Measurements from ENCODE around the gene MAN1A1.

The MAN1A1 gene

GRCh38 chr6:119269266-119270103, 80.1 kb downstream of the MAN1A1 start:
- DNase-seq (ENCODE audit: low spot score): no peak

DNA sequence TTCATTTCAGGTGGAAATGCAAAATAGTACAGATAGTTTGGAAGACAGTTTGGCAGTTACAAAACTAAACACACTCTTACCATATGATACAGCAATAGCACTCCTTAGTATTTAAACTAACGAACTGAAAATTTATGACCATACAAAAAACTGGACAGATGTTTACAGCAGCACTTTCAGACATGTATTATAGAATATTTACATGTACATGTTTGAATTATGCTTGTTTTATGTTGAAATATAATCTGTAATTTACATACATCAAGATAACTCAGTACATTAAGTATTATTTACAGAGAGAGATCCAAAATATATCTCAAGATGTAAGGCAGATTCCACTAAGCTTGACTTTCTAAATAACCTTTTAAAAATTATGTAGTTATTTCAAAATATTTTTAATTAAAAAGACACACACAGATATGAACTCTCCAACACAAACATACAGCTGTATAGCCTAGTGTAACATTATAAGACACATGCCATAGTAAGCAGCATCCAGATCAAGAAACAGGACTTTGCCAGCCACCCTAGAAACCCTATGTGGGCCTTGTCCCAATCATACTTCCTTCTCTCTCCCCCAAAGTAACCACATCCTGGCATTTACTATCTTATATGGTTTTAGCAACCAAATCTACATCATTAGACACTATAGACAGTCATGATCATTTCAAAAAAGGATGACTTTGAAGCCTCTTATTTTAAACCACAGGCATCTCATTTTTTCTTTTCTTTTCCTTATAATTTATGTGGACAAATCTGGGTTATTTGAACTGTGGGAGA, 82.2 kb downstream of the MAN1A1 start:
- no peak for DNase-seq (ENCODE audit: low spot score)

GRCh38 chr6:119264854-119265397, 84.6 kb downstream of the MAN1A1 start:
- DNase-seq (ENCODE audit: low spot score): no peak

DNA sequence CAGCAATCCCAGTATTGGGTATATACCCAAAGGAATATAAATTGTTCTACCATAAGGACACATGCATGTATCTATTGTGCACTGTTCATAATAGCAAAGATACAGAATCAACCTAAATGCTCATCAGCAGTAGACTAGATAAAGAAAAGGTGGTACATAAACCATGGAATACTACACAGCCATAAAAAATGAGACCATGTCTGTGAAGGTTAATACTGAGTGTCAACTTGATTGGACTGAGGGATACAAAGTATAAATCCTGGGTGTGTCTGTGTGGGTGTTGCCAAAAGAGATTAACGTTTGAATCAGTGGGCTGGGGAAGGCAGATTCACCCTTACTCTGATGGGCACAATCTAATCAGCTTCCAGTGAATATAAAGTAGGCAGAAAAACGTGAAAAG, 86.9 kb downstream of the MAN1A1 start:
- no peak for DNase-seq (ENCODE audit: low spot score)

DNA sequence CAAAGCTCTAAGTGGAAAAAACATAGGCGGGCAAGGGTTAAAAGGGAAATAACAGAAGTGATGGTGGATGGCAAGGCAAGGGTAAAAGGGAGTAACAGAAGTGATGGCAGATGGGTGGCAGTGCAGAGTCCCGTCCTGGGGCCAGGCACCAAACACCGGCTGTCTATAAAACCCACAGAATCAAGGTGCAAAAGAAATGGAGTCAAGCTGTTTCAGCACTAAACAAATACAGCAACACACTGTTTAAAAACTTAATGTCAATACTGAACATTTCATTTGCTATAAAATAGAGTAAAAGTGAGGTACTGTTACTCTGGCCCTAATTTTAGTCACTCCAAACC, 87.6 kb downstream of the MAN1A1 start:
- DNase-seq (ENCODE audit: low spot score): no peak

DNA sequence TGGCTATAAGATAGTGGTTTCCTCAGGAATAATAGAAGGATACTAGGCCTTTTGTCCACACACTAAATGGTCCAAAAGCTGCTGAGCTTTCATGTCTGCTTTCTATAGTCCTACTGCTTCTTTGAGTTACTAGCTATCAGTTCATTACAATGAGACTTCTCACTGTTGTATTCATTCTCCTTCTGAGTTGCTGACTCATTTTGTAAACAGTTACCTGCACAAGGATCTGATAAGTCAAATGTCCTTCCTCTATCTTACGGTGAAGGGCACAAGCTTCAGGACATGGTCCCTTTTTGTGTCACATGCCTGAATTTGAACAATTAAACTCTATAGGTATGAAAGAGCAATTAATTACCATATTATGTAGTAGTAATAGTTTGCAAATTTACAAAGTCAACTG, 90.5 kb downstream of the MAN1A1 start:
- DNase-seq (ENCODE audit: low spot score): no peak

DNA sequence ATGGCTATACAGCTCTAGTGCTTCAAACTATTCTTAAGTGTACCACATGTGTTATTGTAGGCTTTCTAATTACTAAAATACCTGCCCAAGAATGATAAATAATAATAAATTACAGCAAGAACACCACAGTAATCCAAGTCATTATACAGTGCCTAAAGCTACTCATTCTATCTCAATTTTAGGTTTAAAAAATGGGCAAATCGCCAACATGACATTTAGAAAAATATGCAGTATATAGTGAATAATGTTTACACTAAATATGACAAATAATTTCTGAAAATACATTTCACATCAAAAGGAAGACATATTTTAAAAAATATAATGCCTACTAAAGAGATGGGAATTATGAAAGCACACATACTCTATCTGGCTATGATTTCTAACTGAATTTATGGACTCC, 91.8 kb downstream of the MAN1A1 start:
- DNase-seq (ENCODE audit: low spot score): no peak

DNA sequence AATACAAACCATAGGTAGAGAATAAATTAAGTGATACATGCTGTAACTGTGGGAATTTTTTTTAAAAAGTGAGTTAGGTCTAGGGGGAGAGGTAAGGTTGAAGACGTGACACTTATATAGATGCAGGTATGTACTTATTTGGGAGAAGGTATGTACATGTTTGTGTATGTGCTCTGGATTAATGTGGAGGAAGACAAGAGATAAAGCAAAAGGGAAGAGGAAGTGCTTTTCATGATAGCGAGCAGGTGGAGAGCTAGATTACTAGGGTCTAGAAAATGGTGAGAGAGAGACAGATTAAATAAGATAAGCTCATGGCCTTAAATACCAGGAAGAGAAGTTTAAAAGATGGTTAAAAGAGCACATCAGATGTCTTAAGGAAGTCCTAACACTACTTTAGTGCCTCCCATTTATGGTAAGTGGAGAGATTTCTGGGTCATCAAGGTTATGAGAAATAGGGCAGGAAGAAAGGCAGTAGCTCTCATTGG, 92.5 kb downstream of the MAN1A1 start:
- no peak for DNase-seq (ENCODE audit: low spot score)

DNA sequence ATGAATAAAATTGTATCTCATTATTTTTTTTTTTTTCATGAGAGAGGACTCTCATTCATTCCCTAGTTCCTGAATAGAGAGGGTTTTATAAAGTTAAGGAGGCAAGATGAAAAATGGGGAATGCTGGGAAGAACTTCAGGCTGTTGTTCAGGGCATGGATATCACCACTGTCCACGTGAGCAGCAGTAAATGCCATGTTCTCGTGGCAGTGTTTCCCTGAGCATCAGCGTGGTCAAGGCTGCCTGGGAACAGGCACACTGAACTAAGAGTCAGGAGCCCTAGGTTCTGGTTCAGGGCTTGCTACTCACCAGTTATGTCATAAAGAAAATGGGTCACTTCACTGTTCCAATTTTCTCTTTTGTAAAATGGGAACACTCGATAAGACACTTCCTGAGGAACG, 93.2 kb downstream of the MAN1A1 start:
- no peak for DNase-seq (ENCODE audit: low spot score)

DNA sequence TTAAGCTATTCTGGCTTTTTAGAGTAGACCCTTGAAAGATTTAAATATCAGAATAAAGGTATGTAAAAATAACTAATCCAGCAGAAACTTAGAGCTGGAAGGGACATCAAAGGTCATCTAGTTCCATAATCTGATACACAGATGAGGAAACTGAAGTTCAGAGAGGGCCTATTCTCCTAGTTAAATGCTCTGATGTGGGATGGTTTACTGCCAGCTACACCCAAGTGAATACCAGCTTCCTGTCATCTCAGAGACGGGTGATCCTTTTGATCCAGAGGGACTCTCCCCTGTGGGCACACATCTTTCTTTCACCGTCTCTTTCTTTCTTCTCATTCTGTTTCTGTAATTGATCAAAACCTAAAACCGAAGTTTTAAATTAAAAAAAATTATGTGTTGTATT, 94.1 kb downstream of the MAN1A1 start:
- no peak for DNase-seq (ENCODE audit: low spot score)

DNA sequence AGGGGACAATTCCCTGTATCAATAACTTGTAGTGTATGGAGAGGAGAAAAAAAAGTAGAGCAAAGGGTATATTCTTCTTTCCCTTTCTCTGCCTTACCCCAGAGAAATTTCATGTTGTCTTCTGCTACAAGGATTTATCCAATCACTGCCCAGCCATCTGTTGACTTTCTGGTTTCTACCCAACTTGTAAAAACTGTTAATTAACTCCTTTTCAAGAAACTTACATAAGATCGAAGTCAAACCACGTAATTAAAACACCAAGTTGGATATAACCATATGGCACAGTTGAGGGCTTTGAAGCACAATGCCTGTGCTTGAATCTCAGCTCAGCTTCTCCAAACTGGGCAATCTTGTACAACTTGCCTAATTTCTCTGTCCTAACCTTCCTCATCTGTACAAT, 99.5 kb downstream of the MAN1A1 start:
- DNase-seq (ENCODE audit: low spot score): no peak

DNA sequence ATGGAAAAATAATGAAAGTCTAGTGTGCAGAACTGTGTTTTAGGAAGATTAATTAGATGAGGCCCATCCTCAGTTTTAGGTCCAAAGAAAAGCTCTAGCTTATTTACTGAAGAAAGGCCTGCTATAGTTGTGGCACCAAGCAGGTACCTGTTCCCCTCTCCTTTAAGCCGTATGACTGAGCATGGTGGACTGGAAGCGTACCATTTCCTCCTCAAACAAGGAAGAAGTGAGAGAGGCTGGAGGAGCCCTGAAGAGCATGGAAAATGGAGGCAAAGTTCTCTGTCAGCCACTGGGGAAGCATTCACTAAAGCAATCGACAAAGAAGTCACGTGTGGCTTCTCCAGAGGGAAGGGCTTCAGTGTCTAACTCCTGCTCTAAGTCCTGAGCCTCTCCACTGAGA, 100.2 kb downstream of the MAN1A1 start:
- no peak for DNase-seq (ENCODE audit: low spot score)

- no peak for DNase-seq (ENCODE audit: low spot score)
Measured at GRCh38 chr6:119247504-119247903, 102.1 kb downstream of the MAN1A1 start.

- DNase-seq (ENCODE audit: low spot score): no peak
Measured at GRCh38 chr6:119243657-119244056, 105.9 kb downstream of the MAN1A1 start.

GRCh38 chr6:119243037-119243436, 106.5 kb downstream of the MAN1A1 start:
- no peak for DNase-seq (ENCODE audit: low spot score)

DNA sequence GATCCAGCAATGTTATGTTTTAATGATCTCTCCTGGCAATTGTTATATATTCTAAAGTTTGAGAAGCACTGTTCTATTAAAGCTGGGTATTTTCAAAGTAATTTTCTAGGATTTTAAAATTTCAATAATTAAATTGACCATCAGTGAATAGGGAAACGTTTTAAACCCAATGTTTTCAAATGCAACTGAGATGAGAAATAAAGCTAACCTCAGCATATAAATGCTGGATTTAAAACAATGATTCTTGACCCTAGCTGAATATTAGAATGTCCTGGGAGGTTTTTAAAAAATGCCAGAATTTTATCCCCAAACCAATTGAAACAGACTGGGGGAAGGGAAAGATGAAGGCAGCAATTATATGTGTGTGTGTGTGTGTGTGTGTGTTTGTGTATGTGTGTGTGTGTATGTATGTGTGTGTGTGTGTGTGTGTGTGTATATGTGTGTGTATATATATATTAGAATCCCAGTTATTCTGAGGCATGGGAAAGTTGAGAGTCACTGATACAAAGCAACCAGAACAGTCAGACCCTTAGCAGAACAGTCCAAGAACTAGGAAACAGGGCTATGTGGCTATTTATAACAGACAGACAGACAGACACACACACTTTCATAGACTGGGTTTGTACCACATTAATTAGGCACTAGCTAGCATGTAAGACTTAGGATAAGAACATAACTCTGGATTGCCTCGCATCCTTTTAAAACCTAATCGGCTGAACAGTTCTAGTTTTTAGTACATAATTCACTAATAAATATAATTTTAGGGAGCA, 107.8 kb downstream of the MAN1A1 start:
- DNase-seq (ENCODE audit: low spot score): no peak

DNA sequence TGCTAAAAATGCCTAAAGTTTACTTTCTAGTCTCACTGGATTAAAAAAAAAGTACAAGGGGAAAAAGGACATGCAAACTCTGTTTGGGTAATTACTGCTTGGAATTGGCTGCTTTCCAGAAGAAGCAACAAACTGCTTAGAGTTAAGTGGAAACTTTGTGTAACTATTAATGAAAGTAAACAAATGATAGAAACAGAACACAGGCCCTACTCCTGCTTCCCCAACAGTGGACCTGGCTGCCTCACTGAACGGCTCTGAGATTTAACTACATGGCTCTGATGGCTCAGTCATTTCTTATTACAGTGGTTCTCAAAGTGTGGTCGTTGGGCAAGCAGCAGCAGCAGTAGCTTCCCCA, 108.5 kb downstream of the MAN1A1 start:
- no peak for DNase-seq (ENCODE audit: low spot score)

GRCh38 chr6:119240257-119241110, 109.1 kb downstream of the MAN1A1 start:
- no peak for DNase-seq (ENCODE audit: low spot score)

- DNase-seq (ENCODE audit: low spot score): no peak
Measured at GRCh38 chr6:119237177-119237715, 112.3 kb downstream of the MAN1A1 start.

- no peak for DNase-seq (ENCODE audit: low spot score)
Measured at GRCh38 chr6:119234941-119235340, 114.6 kb downstream of the MAN1A1 start.

- DNase-seq (ENCODE audit: low spot score): no peak
Measured at GRCh38 chr6:119234457-119234856, 115.1 kb downstream of the MAN1A1 start.
